Stomach (tissue), 9 donors: ENCODE measurements around the gene KLHL3. TPM values are rescaled to one million over a fixed set of nuclear protein-coding genes. Genes with fewer than 3 reads are reported as not detected.

Experiments used
- DNase-seq, 2 donors: peaks; one replicate each; pipeline versions ENCODE4 v3.0.0 to v3.0.0-alpha.2; 2013 to 2019
- H3K27ac ChIP-seq, 5 donors: fragments of 200-600 bp in 4 of 5; sonication (generic) in 4 of 5; one replicate each; pipeline ENCODE4 v1.5.1; 2013 to 2019; ENCODE audit warnings: mild to moderate bottlenecking in 1 of 5, moderate library complexity in 1 of 5
- H3K27me3 ChIP-seq, 3 donors: fragments of 200-600 bp; sonication (generic); one replicate each; pipeline ENCODE4 v1.5.1; 2017 to 2019; ENCODE audit warnings: mixed run types in 1 of 3
- H3K36me3 ChIP-seq, 4 donors: fragments of 200-600 bp; sonication (generic); 1 replicate in 3 of 4; 2 replicates in 1 of 4; pipeline ENCODE4 v1.5.1; 2016 to 2019
- H3K4me1 ChIP-seq, 4 donors: fragments of 200-600 bp; sonication (generic); one replicate each; pipeline ENCODE4 v1.5.1; 2016 to 2019
- H3K4me3 ChIP-seq, 4 donors: fragments of 200-600 bp; sonication (generic) in 3 of 4; one replicate each; pipeline ENCODE4 v1.5.1; 2016 to 2019; ENCODE audit warnings: mild to moderate bottlenecking in 1 of 4
- H3K9me3 ChIP-seq, 4 donors: fragments of 200-600 bp; sonication (generic); one replicate each; pipeline ENCODE4 v1.5.1; 2016 to 2019
- CTCF ChIP-seq, 7 experiments: fragments of 450-650 bp in 4 of 7; fragments of 200-600 bp in 3 of 7; sonication (generic) in 3 of 7; IDR thresholded peaks; one replicate each; pipeline ENCODE4 v1.5.1; 2016 to 2019; ENCODE audit warnings: antibody characterized with exemption in 7 of 7, control low read depth in 2 of 7, mild to moderate bottlenecking in 1 of 7
- EP300 ChIP-seq: sonication (generic); formaldehyde crosslinking; IDR thresholded peaks from one replicate; pipeline ENCODE4 v1.6.1; 2017; ENCODE audit warnings: antibody characterized with exemption
- POLR2A ChIP-seq, 4 donors: fragments of 450-650 bp; IDR thresholded peaks; one replicate each; pipeline ENCODE4 v1.6.1; 2016; ENCODE audit warnings: antibody characterized with exemption in 4 of 4, control low read depth in 2 of 4, mild to moderate bottlenecking in 1 of 4, moderate library complexity in 1 of 4
- POLR2AphosphoS5 ChIP-seq, 3 donors: sonication (generic); formaldehyde crosslinking; IDR thresholded peaks; one replicate each; pipeline ENCODE4 v1.6.1; 2016; ENCODE audit warnings: antibody characterized with exemption in 3 of 3
- whole genome bisulfite sequencing, 5 donors: extraction: QIAGEN DNeasy Blood & Tissue Kit in 3 of 5; methylation state at CpG; one replicate each; pipeline versions ENCODE4 v1.1.5 to v1.1.7; 2013 to 2018; 5-methylcytosine and 5-hydroxymethylcytosine counted together
- intact Hi-C: fragments of 100-400 bp; cut with DNase I; formaldehyde crosslinking; loops from one replicate; pipeline ENCODE4 v1.15.1; 2023; ENCODE audit warnings: low total_unique reads
- polyA plus RNA-seq, 3 donors: library from polyadenylated mRNA; stranded (reverse); fragments of 200-250 nt; gene quantifications; one replicate each; pipeline ENCODE4 v1.2.3, GENCODE V29; 2013
- total RNA-seq, 5 donors: library from RNA; depleted of rRNA; stranded (reverse); fragments of >200 nt; gene quantifications; one replicate each; pipeline versions ENCODE4 v1.1.0 to v1.2.3, GENCODE V29; 2014 to 2016
- donor health status: healthy with polysubstance abuse.
- donor health status: Bipolar disorder and iron deficiency.
- donor health status: healthy.

Gene KLHL3
- total and polyA plus RNA-seq, 8 donors = 0.50 to 20.4 (median 10.3) TPM

DNA sequence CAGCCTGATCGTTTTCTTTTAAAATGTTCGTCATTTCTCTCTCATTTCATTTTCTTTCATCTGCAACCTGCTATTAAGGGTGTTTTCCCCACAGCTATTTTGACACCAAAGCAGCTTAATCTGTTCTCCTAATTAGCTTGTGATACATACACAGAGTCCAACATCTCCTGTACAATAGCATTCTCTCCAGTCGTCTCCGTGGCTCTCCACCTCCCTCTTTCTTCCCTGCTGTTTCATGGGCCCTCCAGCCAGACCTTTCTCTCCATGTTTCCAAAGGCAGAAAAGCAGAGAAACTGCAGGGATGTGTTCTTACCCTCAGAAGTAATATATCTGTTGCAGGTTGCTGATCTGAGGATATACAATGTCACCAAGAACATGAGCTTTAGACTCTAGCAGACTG lies 148.0 kb downstream of the KLHL3 start:
- Histone ChIP-seq H3K27ac (no peak overlapping the region), H3K4me3 (no peak overlapping the region), H3K36me3 (no peaks in the 10 kb centered on the region), H3K27me3 (no peaks in the 10 kb centered on the region), H3K9me3 (peaks cover 0 to 14% (median 11%) of the 10 kb centered on the region in 4 donors), H3K4me1 (no peaks in the 10 kb centered on the region)
- TF ChIP-seq EP300 = no peak
- TF ChIP-seq POLR2A (IDR thresholded peaks at IDR 0.05) = no peak
- TF ChIP-seq CTCF (IDR thresholded peaks at IDR 0.05) = no peak
- TF ChIP-seq POLR2AphosphoS5 (IDR thresholded peaks at IDR 0.05) = no peak
- no peak for DNase-seq
- WGBS, 5 donors = 79 to 84% (median 81%) methylated on average over 4 of the region's 4 CpGs
- intact Hi-C loops = no loop called here

DNA sequence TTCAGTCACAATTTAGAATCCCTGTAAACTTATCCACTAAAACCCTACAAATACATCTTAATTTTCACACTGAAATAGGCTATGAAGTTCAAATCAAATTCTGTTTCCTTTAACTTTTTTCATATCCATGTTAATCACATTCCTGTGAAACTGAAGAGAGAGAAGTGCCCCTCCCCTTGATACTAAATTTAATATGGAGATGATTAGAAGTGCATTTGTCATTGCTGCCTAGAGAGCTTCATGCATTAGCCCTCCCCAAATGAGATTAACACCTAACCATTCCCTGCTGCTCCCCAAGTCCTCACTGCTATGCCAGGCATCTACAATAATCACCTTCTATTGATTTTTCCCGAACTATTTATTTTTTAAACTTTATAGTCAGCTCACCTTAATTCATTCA lies 151.6 kb downstream of the KLHL3 start:
- Histone ChIP-seq H3K4me3 (no peak overlapping the region), H3K27ac (no peak overlapping the region), H3K4me1 (no peaks in the 10 kb centered on the region), H3K9me3 (peaks cover 0 to 14% (median 5%) of the 10 kb centered on the region in 4 donors), H3K27me3 (no peaks in the 10 kb centered on the region), H3K36me3 (no peaks in the 10 kb centered on the region)
- no peak for TF ChIP-seq POLR2AphosphoS5 (IDR thresholded peaks at IDR 0.05)
- no peak for TF ChIP-seq POLR2A (IDR thresholded peaks at IDR 0.05)
- no peak for TF ChIP-seq EP300
- no peak for TF ChIP-seq CTCF (IDR thresholded peaks at IDR 0.05)
- 76 to 87% (median 82%) methylated on average over 1 of the region's 1 CpG for WGBS, 5 donors
- DNase-seq = no peak
- intact Hi-C loops = no loop called here

DNA sequence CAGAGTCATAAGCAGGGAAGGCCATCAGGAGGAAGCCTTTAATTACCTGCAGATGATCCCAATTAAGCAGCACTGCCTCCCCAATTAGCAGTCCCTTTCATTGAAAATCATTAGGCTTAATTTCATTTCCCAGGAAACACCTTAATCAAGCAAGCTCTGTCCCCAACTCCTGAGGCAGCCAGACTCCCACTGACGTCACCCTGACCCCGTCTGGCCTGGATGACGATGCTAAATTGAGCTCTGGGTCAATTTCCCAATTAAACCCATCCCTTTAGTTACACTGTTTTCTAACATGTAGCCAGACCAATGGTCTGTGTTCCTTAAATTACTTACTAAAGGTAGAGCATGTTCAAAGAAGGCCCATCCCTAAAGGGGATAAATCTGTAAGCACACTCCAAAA lies 152.8 kb downstream of the KLHL3 start:
- no peak for DNase-seq
- TF ChIP-seq CTCF (IDR thresholded peaks at IDR 0.05) (no peak), POLR2AphosphoS5 (IDR thresholded peaks at IDR 0.05) (no peak), EP300 (no peak), POLR2A (IDR thresholded peaks at IDR 0.05) (no peak)
- no peak overlapping the region for H3K27ac ChIP-seq
- intact Hi-C loops = no loop called here
- 55 to 81% (median 66%) methylated on average over 3 of the region's 3 CpGs for WGBS, 5 donors
- no peaks in the 10 kb centered on the region for H3K36me3 ChIP-seq
- no peak overlapping the region for H3K4me3 ChIP-seq
- peaks cover 0 to 14% (median 5%) of the 10 kb centered on the region in 4 donors for H3K9me3 ChIP-seq
- no peaks in the 10 kb centered on the region for H3K27me3 ChIP-seq
- H3K4me1 ChIP-seq = no peaks in the 10 kb centered on the region

DNA sequence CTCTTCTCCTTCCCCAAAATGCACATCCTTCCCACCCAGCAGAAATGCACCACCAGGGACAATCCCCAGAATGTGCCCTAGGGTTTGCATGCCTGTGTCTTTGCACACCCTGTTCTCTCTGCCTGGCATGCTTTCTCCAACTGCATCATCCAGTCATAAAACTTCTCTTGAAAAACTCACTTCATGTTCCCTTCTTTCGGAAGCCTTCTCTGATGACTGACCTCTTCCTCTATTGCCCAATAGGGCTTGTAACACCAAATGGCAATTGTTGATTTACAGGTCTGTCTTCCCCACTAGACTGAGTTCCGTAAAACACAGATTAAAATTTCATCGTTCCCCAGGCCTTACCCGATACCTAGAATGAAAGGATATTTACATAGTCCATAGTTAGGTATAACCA lies 153.7 kb downstream of the KLHL3 start:
- DNase-seq = no peak
- Histone ChIP-seq H3K4me1 (no peaks in the 10 kb centered on the region), H3K27me3 (no peaks in the 10 kb centered on the region), H3K4me3 (no peak overlapping the region), H3K9me3 (peaks cover 0 to 9% (median 4%) of the 10 kb centered on the region in 4 donors), H3K27ac (no peak overlapping the region), H3K36me3 (no peaks in the 10 kb centered on the region)
- intact Hi-C loops = no loop called here
- 77 to 91% (median 87%) methylated on average over 4 of the region's 4 CpGs for WGBS, 5 donors
- TF ChIP-seq POLR2A (IDR thresholded peaks at IDR 0.05) (no peak), EP300 (no peak), CTCF (IDR thresholded peaks at IDR 0.05) (no peak), POLR2AphosphoS5 (IDR thresholded peaks at IDR 0.05) (no peak)
